HCT116 (cell line): ENCODE measurements around the gene OTOR. TPM values are rescaled to one million over a fixed set of nuclear protein-coding genes. Genes with fewer than 3 reads are reported as not detected.

ENCODE experiments used
- ATAC-seq: fragments of 200-7000 bp; cut with Tn5 transposase; 2 replicates; pipeline ENCODE4 v1.9.1; 2020; ENCODE audit warnings: mild to moderate bottlenecking, moderate library complexity
- BruUV-seq: library from RNA; stranded (reverse); fragments of 400-500 nt; replicated peaks from 2 replicates; lab custom pipeline; 2021; lab: Mats Ljungman, UMichigan
- CTCF ChIA-PET: fragments of 300-600 bp; sonication (Branson Sonifier 250); formaldehyde crosslinking; loops from one replicate; lab custom pipeline; 2021; ENCODE audit warnings: antibody characterized with exemption; lab: Charles Lee
- POLR2A ChIA-PET: fragments of 300-600, 350-600 bp; sonication (Branson Sonifier 250); formaldehyde crosslinking; loops from one replicate; lab custom pipeline; 2021; ENCODE audit warnings: antibody characterized with exemption; lab: Charles Lee
- RAD21 ChIA-PET, 2 experiments: fragments of 300-600 bp; sonication (Branson Sonifier 250); formaldehyde crosslinking; loops; one replicate each; lab custom pipeline; 2023; ENCODE audit warnings: low total read pairs in 2 of 2; ENCODE audit not compliant: uncharacterized antibody in 2 of 2, unreplicated experiment in 2 of 2, low non-redundant PET in 1 of 2; lab: Charles Lee
- DNase-seq: peaks from one replicate; pipeline ENCODE4 v3.0.0-alpha.2; 2010; ENCODE audit warnings: low read depth, low spot score
- H2AFZ ChIP-seq: fragments of 200-600 bp; shearing (Covaris generic), sonication (generic); 2 replicates; pipeline ENCODE4 v1.6.1; 2017; ENCODE audit warnings: low read depth, mixed run types, mixed read lengths, antibody characterized with exemption, low read length; ENCODE audit not compliant: poor library complexity, severe bottlenecking
- H3K27ac ChIP-seq: 2 replicates; pipeline ENCODE4 v1.5.1; 2012; ENCODE audit warnings: low read depth, low read length
- H3K27me3 ChIP-seq: fragments of 200-600 bp; sonication (generic); 2 replicates; pipeline ENCODE4 v1.6.1; 2016; ENCODE audit warnings: mixed run types, low read length, mixed read lengths; ENCODE audit not compliant: insufficient read depth
- H3K36me3 ChIP-seq, 2 experiments: fragments of 200-500 bp in 1 of 2; fragments of 200-600 bp in 1 of 2; sonication (Bioruptor generic) in 1 of 2; sonication (generic) in 1 of 2; 2 replicates each; pipeline versions ENCODE4 v1.5.1 to v1.6.1; 2014 to 2016; ENCODE audit warnings: low read length in 2 of 2, inconsistent platforms in 1 of 2, mixed read lengths in 1 of 2, mixed run types in 1 of 2; ENCODE audit not compliant: insufficient read depth in 2 of 2, control insufficient read depth in 1 of 2
- H3K4me1 ChIP-seq, 2 experiments: fragments of 200-600 bp in 1 of 2; sonication (generic) in 1 of 2; 2 replicates each; pipeline versions ENCODE4 v1.5.1 to v1.6.1; 2012 to 2017; ENCODE audit warnings: low read length in 2 of 2, inconsistent platforms in 1 of 2, mild to moderate bottlenecking in 1 of 2, mixed read lengths in 1 of 2, mixed run types in 1 of 2, moderate library complexity in 1 of 2; ENCODE audit not compliant: insufficient read depth in 2 of 2, control insufficient read depth in 1 of 2
- H3K4me2 ChIP-seq: fragments of 200-600 bp; sonication (generic); 2 replicates; pipeline ENCODE4 v1.6.1; 2017; ENCODE audit warnings: mixed run types, low read length, mixed read lengths
- H3K4me3 ChIP-seq, 2 experiments: fragments of 200-600 bp in 1 of 2; sonication (generic) in 1 of 2; replicated peaks in 1 of 2; 2 replicates each; pipeline ENCODE4 v1.5.1; 2011 to 2016; ENCODE audit warnings: low read length in 2 of 2, control low read depth in 1 of 2, low read depth in 1 of 2, mild to moderate bottlenecking in 1 of 2, mixed read lengths in 1 of 2, mixed run types in 1 of 2
- H3K79me2 ChIP-seq: fragments of 200-600 bp; sonication (generic); 2 replicates; pipeline ENCODE4 v1.6.1; 2017; ENCODE audit warnings: mild to moderate bottlenecking, mixed run types, low read length, moderate library complexity, mixed read lengths; ENCODE audit not compliant: insufficient read depth
- H3K9ac ChIP-seq: fragments of 200-600 bp; sonication (generic); 2 replicates; pipeline ENCODE4 v1.6.1; 2016; ENCODE audit warnings: low read length, mixed read lengths
- H3K9me2 ChIP-seq: fragments of 200-600 bp; sonication (generic), shearing (Covaris generic); 2 replicates; pipeline ENCODE4 v1.6.1; 2017; ENCODE audit warnings: mixed run types, mild to moderate bottlenecking, moderate library complexity; ENCODE audit not compliant: insufficient read depth
- H3K9me3 ChIP-seq, 2 experiments: fragments of 200-500 bp in 1 of 2; fragments of 200-600 bp in 1 of 2; sonication (Bioruptor generic) in 1 of 2; sonication (generic) in 1 of 2; 2 replicates each; pipeline ENCODE4 v1.6.1; 2014 to 2017; ENCODE audit warnings: low read length in 2 of 2, mixed read lengths in 2 of 2, inconsistent platforms in 1 of 2, low read depth in 1 of 2, mild to moderate bottlenecking in 1 of 2, mixed run types in 1 of 2, moderate library complexity in 1 of 2; ENCODE audit not compliant: control insufficient read depth in 1 of 2, insufficient read depth in 1 of 2
- H4K20me1 ChIP-seq: fragments of 200-600 bp; sonication (generic), shearing (Covaris generic); 2 replicates; pipeline ENCODE4 v1.6.1; 2017; ENCODE audit warnings: mixed run types, mild to moderate bottlenecking, moderate library complexity; ENCODE audit not compliant: insufficient read depth
- EGR1 ChIP-seq: IDR thresholded peaks from 2 replicates; pipeline ENCODE4 v1.6.1; 2012; ENCODE audit warnings: low read depth
- ELF1 ChIP-seq: IDR thresholded peaks from 2 replicates; pipeline ENCODE4 v1.6.1; 2012; ENCODE audit warnings: low read depth, borderline replicate concordance
- EZH2 ChIP-seq: fragments of 200-600 bp; sonication (generic); IDR thresholded peaks from 2 replicates; pipeline ENCODE4 v1.6.1; 2017; ENCODE audit warnings: antibody characterized with exemption, mixed run types
- FOSL1 ChIP-seq: IDR thresholded peaks from 2 replicates; pipeline ENCODE4 v1.6.1; 2012; ENCODE audit warnings: low read depth
- JUND ChIP-seq: IDR thresholded peaks from 2 replicates; pipeline ENCODE4 v1.6.1; 2012
- POLR2AphosphoS5 ChIP-seq: IDR thresholded peaks from 2 replicates; pipeline ENCODE4 v1.6.1; 2011; ENCODE audit warnings: mild to moderate bottlenecking, low read depth, low read length, moderate library complexity
- SRF ChIP-seq: IDR thresholded peaks from 2 replicates; pipeline ENCODE4 v1.6.1; 2012; ENCODE audit warnings: low read depth
- YY1 ChIP-seq: IDR thresholded peaks from 2 replicates; pipeline ENCODE4 v1.6.1; 2011; ENCODE audit warnings: low read length, low read depth, moderate library complexity, mild to moderate bottlenecking; ENCODE audit not compliant: insufficient replicate concordance; ENCODE audit errors: extremely low read depth
- ZFX ChIP-seq: fragments of 450-650 bp; IDR thresholded peaks from 2 replicates; pipeline ENCODE4 v1.6.1; 2017
- intact Hi-C: fragments of 100-400 bp; cut with micrococcal nuclease; formaldehyde crosslinking; loops from 2 replicates; pipeline ENCODE4 v1.10.0; 2022
- total RNA-seq: library from RNA; stranded (reverse); gene quantifications from one replicate; pipeline ENCODE4 v1.2.1, GENCODE V29; 2021; ENCODE audit not compliant: unreplicated experiment
- TF ChIP-seq, protein P1 (sequence below): IDR thresholded peaks from 2 replicates; pipeline ENCODE4 v1.6.1; 2012

The OTOR gene
- total RNA-seq, 1 experiment from 2014 or later: not detected

DNA sequence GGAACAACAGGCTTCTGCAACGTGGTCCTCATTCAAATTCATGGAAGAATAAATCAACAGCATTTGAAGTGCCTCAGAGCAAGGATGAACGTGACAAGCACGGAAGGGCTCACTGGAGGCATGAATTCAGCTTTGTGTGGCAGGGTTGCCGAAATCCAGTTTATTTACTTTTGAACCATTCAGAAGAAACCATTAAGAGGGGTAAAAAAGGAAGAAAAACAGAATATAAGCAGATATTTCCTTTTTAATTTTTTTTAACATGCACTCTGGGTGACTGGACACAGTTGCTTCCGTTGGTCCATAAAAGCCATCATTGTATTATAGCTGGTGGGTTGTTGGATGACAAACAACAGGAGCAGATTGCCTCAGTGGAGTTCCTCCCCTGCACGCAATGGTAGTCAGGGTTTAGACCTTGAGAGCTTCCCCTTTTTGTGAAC is 35.6 kb upstream of the OTOR start:
- ATAC-seq: no peak

DNA sequence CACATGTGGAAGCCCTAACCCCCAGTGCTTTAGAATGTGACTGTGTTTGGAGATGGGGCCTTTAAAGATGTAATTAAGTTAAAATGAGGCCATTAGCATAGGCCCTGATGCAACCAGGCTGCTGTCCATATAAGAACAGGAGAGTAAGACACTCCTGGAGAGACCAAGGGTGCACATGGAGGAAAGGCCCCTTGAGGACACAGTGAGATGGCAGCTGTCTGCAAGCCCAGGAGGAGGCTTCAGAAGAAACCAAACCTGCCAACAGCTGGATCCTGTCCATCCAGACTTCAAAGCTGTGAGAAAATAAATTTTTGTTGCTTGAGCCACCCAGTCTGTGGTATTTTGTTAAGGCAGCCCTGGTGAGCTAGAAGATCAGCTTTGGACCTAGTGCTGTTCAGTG is 35.1 kb upstream of the OTOR start:
- H4K20me1 ChIP-seq: no peaks in the 10 kb centered on the region
- no peak for TF ChIP-seq SRF
- TF ChIP-seq FOSL1: no peak
- no peak for TF ChIP-seq JUND
- TF ChIP-seq, protein P1, sequence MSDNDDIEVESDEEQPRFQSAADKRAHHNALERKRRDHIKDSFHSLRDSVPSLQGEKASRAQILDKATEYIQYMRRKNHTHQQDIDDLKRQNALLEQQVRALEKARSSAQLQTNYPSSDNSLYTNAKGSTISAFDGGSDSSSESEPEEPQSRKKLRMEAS: no peak
- no peak for TF ChIP-seq POLR2AphosphoS5
- TF ChIP-seq YY1: no peak
- TF ChIP-seq ELF1: no peak
- TF ChIP-seq ZFX: no peak
- BruUV-seq: no TSS peak
- no peaks in the 10 kb centered on the region for H3K4me1 ChIP-seq
- intact Hi-C loops: no loop called here
- H3K9ac ChIP-seq: no peak overlapping the region
- H3K27me3 ChIP-seq: peaks cover 15% of the 10 kb centered on the region; the same call in 1 of the 2 replicates
- ChIA-PET RAD21 (no interaction called here), POLR2A (no interaction called here), CTCF (no interaction called here)
- no peak overlapping the region for H3K4me2 ChIP-seq
- no peak overlapping the region for H3K4me3 ChIP-seq
- no peaks in the 10 kb centered on the region for H3K9me2 ChIP-seq
- no peak overlapping the region for H3K27ac ChIP-seq
- no peak for ATAC-seq
- no peak for DNase-seq
- H2AFZ ChIP-seq: no peak overlapping the region
- H3K79me2 ChIP-seq: no peaks in the 10 kb centered on the region
- no peaks in the 10 kb centered on the region for H3K9me3 ChIP-seq
- no peaks in the 10 kb centered on the region for H3K36me3 ChIP-seq

More for the DNA sequence above, 35.6 kb upstream of the OTOR start:
- Histone ChIP-seq H3K27ac (no peak overlapping the region), H3K9ac (no peak overlapping the region), H3K9me3 (no peaks in the 10 kb centered on the region), H3K4me3 (no peak overlapping the region), H2AFZ (no peak overlapping the region), H3K4me2 (no peak overlapping the region), H3K27me3 (peaks cover 15% of the 10 kb centered on the region; the same call in 1 of the 2 replicates), H4K20me1 (no peaks in the 10 kb centered on the region), H3K4me1 (no peaks in the 10 kb centered on the region), H3K79me2 (no peaks in the 10 kb centered on the region), H3K9me2 (no peaks in the 10 kb centered on the region), H3K36me3 (no peaks in the 10 kb centered on the region)
- CTCF ChIA-PET: no interaction called here
- RAD21 ChIA-PET: no interaction called here
- DNase-seq: no peak
- TF ChIP-seq, protein P1: no peak
- TF ChIP-seq POLR2AphosphoS5 (no peak), EGR1 (no peak), EZH2 (no peak)
- intact Hi-C loops: no loop called here
- POLR2A ChIA-PET: no interaction called here
- BruUV-seq: no TSS peak
